HG03196 (cell line): ENCODE measurements around the gene NID1.

Source experiments
- ATAC-seq: cut with Tn5 transposase; IDR thresholded peaks from one replicate; pipeline ENCODE4 v1.9.1; 2021; ENCODE audit not compliant: unreplicated experiment

NID1 gene, protein sequence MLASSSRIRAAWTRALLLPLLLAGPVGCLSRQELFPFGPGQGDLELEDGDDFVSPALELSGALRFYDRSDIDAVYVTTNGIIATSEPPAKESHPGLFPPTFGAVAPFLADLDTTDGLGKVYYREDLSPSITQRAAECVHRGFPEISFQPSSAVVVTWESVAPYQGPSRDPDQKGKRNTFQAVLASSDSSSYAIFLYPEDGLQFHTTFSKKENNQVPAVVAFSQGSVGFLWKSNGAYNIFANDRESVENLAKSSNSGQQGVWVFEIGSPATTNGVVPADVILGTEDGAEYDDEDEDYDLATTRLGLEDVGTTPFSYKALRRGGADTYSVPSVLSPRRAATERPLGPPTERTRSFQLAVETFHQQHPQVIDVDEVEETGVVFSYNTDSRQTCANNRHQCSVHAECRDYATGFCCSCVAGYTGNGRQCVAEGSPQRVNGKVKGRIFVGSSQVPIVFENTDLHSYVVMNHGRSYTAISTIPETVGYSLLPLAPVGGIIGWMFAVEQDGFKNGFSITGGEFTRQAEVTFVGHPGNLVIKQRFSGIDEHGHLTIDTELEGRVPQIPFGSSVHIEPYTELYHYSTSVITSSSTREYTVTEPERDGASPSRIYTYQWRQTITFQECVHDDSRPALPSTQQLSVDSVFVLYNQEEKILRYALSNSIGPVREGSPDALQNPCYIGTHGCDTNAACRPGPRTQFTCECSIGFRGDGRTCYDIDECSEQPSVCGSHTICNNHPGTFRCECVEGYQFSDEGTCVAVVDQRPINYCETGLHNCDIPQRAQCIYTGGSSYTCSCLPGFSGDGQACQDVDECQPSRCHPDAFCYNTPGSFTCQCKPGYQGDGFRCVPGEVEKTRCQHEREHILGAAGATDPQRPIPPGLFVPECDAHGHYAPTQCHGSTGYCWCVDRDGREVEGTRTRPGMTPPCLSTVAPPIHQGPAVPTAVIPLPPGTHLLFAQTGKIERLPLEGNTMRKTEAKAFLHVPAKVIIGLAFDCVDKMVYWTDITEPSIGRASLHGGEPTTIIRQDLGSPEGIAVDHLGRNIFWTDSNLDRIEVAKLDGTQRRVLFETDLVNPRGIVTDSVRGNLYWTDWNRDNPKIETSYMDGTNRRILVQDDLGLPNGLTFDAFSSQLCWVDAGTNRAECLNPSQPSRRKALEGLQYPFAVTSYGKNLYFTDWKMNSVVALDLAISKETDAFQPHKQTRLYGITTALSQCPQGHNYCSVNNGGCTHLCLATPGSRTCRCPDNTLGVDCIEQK

DNA sequence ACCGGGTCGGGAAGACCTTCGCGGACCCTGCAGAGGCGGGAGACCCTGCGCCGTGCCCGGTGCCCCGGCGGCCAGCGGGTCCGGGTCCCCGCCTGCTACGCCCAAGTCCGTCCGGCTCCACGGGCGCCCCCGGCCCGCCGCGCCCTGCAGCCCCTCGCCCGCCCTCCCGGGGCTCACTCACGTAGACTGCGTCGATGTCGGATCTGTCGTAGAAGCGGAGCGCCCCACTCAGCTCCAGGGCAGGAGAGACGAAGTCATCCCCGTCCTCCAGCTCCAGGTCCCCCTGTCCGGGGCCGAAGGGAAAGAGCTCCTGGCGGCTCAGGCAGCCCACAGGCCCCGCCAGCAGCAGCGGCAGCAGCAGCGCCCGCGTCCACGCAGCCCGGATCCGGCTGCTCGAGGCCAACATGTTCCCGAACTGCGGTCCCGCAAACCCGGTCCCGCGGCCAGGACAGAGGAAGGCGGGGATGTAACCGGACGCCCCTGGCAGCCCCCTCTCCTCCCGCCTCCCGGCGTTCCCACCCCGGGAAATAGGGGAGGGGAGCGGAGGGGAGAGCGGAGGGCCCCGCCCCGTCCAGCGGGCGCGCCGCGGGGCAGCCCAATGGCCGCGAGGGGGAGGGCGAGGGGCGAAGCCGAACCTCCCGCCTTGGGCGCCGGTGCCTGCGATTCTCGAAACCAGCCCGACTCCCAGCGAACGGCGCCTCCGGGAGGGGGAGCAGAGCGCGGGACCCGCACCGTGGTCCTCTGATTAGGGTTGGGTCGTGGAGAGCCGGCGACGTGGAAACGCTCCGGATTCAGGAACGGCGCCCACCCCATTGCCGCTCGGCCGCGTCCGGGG is at the start of gene NID1:
Gene NID1 (minus strand): TSS at position 417 of the 835 bp plus-strand sequence. CDS start 11 bp downstream, at position 406.
- no peak for ATAC-seq

DNA sequence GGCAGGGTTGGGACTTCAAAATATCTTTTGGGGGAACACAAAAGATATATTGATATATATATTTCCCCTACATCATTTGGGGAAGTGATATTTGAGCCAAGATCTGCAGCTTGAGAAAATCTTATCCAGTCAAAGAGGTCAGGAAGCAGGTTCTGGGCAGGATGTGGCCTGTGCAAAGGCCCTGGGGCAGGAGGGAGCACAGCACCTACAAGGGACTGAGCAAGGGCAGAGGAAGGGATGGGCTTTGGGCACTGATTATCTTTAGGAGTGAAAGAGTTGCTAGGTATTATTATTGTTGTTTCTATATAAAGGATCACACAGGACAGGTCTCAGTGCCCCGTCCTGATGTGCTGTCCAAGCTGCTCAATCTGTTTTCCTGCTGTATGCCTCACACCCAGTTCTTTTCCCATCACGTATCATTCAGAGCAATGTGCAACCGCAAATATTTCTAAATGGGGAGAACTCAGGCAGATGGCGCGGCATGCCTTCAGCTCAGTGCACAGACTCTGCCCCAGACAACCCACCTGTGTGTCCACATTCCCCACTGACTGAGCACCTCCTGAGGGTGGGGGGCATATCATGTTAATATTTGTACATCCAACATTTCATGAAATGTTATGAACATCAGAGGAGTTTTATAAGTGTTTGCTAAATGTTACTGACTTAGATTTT is 49.3 kb upstream of the NID1 start:
- ATAC-seq: no peak

DNA sequence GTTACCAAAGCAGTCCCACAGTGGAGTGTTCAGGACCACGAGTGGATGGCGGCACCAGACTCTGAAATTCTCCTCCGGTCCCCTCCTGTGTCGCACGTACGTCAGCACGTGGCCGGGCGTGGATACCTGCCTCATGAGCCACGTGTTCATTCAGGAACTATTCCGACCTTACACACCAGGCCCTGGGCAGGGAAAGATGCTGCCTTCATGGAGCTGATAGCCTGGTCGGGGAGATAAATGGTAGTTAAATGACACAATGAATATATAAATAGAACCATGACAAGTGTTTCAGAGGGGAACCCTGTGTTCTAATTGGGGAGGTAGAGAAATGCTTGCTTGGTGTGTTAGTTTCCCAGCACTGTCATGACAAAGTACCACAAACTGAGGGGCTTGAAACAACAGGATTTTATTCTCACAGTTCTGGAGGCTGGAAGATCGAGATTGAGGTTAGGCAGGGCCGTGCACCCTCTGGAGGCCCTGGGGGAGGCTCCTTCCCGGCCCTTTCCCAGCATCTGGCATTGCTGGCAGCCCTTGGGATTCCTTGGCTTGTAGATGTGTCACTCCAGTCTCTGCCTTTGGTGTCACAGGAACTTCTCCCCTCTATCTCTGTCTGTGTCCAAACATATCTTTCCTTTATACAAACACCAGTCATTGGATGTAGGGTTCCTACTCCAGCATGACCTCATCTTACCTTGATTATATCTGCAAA is 48.6 kb upstream of the NID1 start:
- ATAC-seq: no peak

DNA sequence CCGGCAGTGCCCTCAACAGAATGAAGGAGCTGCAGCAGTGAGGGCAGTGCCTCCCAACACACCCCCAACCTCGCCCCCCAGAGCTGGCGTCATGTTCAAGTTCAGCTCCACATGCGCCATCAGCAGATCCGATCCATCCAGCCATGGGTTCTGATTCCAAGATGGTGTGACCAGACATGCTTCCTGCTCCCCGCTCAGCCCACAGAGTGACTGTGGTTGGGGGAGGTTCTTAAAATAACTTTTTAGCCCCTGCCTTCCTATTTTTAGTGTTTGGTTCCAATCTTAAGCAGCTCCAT is 47.4 kb upstream of the NID1 start:
- ATAC-seq: no peak

DNA sequence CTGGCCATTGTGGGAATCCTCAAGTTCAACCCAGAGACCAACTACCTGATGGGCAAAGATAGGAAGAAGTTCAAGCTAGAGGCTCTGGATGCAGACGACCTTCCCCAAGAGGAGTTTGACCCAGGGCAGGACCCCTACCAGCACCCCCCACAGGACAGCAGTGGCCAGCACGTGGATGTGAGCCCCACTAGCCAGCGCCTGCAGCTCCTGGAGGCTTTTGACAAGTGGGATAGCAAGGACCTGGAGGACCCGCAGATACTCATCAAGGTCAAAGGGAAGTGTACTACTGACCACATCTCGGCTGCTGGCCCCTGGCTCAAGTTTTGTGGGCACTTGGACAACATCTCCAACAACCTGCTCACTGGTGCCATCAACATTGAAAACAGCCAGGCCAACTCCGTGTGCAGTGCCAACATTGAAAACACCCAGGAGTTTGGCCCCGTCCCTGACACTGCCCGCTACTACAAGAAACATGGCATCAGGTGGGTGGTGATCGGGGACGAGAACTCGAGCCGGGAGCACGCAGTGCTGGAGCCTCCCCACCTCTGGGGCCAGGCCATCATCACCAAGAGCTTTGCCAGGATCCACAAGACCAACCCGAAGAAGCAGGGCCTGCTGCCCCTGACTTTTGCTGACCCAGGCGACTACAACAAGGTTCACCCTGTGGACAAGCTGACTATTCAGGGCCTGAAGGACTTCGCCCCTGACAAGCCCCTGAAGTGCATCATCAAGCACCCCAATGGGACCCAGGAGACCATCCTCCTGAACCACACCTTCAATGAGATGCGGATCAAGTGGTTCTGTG is 46.8 kb upstream of the NID1 start:
- no peak for ATAC-seq

DNA sequence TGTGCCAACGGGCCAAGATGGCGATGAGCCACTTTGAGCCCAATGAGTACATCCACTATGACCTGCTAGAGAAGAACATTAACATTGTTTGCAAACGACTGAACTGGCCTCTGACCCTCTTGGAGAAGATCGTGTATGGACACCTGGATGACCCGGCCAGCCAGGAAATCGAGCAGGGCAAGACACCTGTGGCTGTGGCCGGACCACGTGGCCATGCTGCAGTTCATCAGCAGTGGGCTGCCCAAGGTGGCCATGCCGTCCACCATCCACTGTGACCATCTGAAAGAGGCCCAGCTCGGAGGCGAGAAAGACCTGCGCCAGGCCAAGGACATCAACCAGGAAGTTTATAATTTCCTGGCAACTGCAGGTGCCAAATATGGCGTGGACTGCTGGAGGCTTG is 45.2 kb upstream of the NID1 start:
- no peak for ATAC-seq

DNA sequence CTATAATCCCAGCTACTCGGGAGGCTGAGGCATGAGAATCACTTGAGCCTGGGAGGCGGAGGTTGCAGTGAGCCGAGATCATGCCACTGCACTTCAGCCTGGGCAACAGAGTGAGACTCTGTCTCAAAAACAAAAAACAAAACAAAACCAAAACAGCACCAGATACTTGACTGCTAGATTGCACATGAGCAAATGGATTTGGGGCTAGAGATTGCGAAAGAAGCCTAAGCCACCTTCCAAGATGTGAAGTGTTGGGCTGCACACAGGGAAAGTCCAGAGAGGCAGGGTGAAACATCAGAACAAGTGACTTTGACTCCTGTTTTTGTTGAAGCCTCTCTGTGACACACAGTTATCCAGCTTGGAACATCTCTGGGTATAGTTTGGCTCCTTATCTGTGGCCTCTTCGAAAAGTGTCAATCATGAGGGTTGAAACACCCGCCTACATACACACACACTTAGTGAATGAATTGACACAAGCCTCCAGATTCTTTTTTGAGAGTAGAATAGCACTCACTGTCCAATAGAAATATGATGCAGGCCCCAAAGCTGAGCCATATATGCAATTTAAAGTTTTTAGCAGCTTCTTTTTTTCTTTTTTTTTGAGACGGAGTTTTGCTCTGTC is 43.2 kb upstream of the NID1 start:
- no peak for ATAC-seq

DNA sequence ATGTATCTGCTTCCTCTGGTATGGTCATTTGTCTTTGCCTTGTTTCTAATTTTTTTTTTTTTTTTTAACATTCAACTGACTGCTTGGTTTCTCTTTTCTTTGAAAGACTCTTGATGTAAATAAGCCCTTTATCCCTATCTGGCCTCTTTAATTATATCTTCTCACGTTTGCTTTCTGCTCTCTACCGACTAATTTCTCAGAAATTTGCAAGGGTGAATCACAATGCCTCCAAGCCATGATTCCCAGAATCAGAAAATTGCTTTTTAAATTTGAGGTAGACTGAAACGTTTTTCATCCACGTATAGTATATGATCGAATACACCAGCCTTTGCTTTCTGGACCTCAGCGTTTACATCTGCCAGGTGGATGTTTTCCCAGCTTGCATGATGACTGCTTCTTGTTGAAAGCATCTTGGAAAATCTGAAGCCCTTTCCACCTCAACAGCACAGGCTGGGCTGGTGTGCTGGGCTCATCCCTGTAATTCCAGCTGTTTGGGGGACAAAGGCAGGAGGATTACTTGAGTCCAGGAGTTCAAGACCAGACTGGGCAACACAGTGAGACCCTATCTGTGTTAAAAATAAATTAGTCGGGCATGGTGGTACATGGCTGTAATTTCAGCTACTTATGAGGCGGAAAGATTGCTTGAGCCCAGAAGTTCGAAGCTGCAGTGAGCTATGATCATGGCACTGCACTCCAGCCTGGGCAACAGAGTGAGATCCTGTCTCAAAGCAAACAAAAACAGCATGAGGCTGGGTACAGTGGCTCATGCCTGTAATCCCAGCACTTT is 42.4 kb upstream of the NID1 start:
- ATAC-seq: no peak

DNA sequence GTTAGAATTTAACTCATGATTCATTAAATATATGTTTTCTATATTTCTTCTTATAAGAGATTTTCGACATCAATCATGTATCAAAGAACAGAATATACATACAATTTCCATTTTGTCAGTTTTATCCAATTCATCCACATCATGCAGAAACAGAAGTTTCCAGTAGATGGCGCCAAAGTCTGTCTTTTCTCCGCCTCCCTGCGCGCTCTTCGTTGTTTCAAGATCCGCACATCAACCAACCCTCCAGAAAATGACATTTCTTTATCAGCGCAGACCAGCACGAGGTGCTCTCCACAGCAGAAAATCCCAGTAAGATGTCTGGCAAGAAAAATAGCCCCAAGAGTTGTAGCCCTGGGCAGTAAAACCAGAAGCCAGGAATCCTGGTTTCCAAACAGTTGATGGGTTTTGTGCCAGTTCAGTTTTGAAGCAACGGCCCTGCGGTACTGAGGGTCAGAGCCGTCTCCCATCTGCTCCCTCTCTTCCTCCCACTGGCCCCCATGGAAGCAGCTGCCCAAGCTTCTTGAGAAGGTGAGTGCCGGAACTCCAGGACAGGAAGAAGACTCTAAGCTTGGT is 38.8 kb upstream of the NID1 start:
- no peak for ATAC-seq

DNA sequence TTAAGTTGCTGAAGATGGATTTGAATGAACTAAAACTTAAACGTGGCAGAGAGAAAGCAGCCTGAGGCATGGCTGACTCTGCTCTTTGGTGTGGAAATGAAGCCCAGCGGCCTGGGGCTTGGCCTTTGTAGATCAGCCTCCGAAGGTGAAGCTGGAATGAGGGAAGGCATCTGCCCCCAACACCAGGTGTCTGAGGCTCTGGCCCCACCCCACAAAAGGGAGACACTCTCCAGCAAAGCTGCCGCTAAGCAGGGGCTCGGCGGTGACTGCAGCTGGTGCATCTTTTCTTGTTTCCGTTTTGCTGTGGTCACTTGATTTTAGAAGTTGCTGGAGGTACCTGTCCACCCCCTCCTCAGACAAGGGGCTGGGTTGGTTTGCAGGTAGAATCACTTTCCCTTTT is 38.2 kb upstream of the NID1 start:
- ATAC-seq: no peak

DNA sequence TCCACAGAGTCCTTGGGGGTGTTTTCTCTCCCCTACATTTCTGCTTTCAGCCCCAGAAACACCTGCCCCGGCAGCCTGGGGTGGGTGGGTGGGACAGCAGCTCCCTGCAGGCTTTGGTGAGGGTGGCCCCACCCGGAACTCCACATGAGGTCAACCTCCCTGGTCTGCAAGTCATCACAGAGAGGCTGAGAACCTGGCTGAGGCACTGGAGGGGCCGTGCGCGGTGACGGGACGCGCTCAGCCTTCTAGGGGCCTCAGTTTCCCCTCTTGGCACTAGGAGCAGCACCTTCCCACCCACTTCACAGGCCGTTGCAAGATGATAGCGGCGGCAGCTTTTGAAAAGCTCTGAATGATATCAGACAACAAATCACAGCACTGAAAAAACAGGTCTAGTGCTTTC is 37.7 kb upstream of the NID1 start:
- no peak for ATAC-seq

DNA sequence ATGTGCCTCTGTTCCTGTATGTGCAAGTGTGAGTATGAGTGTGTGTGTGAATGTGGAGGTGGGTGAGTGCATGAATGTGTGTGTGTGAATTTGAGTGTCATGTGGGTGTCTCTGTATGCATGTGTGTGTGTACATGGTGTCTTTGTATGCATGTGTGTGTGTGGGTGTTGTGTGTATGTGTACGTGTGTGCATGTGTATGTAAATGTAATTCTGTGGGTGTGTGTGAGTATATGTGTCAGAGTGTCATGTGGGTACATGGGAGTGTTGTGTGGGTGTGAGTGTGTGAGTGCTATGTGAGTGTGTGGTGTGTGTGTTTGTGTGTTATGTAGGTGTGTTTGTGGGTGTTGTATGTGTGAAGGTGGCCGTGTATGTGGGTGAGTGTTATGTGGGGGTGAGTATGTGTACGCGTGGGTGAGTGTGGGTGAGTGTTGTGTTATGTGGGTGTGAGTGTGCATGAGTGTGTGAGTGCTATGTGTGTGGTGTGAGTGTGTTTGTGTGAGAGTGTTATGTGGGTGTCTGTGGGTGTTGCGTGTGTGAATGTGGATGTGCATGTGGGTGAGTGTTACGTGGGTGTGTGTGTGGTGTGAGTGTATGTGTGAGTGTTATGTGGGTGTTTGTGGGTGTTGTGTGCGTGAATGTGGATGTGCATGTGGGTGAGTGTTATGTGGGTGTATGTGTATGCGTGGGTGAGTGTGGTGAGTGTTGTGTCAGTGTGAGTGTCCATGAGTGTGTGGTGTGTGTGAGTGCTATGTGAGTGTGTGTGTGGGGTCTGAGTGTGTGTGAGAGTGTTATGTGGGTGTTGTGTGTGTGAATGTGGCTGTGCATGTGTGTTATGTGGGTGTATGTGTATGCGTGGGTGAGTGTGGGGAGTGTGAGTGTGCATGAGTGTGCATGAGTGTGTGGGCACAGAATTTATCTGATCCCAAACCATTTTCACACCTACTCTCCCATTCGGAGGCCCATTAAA is 36.6 kb upstream of the NID1 start:
- ATAC-seq: no peak

DNA sequence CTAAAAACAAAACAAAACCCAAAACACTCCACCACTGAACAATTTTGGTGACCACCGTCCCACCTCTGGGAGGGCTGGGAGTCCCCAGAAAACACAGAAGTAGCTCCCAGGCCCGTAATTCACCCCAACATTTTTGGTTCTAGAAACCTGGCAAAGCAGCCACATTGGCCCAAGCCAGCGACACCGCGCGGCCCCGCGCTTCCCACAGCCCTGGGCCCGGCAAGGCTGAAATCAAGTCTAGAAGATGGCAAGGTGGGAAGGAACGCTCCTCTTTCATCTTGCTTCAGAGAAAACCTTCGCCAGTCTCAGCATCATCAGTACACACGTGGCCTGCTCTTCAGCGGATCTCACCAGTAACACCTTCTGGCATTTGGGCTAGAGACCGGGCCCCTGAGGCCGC is 35.9 kb upstream of the NID1 start:
- no peak for ATAC-seq

DNA sequence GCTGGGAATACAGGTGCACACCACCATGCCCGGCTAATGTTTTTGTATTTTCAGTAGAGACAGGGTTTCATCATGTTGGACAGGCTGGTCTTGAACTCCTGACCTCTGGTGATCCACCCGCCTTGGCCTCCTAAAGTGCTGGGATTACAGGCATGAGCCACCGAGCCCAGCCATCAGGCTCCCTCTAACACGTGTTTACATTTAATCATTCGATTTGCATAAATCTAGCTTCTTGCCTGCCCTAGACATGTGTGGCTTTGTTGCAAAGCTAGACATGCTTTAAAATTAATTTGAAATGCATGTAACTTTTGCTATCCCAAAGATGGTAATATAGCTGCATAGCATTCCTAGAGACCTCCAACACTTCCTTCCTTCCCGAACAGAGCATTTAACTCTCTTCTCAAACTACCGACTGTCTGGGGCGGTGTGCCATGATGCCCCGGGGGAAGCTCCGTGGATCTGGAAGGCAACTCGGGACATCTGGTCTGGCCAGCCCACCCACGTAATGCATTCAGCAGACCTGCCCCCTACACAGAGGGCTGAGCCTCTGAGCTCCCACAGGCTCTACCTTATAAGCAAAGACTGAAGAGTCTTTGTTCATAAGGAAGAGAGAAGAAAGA is 34.6 kb upstream of the NID1 start:
- ATAC-seq: no peak

DNA sequence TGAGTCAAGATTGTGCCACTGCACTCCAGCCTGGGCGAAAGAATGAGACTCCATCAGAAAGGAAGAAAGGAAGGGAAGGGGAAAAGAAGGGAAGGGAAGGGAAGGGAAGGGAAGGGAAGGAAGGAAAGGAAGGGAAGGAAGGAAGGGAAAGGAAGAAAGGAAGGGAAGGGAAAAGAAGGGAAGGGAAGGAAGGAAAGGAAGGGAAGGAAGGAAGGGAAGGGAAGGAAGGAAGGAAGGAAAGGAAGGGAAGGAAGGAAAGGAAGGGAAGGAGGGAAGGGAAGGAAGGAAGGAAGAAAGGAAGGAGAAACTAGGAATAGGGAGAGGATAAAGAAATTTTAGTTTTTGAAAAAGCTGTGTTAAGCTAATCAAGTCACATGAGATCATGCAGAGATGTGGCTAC is 33.4 kb upstream of the NID1 start:
- no peak for ATAC-seq
